D721Med (cell line): ENCODE results near the gene SLC39A6.
"Not testable (repeated sequence)": the region's sequence is repeated elsewhere in the genome, so short reads cannot be mapped to it uniquely, and the experiment has no call there.

Source experiments
- DNase-seq: peaks from one replicate; pipeline ENCODE4 v3.0.0; 2011; ENCODE audit warnings: low spot score; ENCODE audit not compliant: insufficient read length
- FAIRE-seq: peaks from 2 replicates; lab custom pipeline; 2011; peaks lifted over from hg19 to GRCh38; lab: Jason Lieb, UNC
- CTCF ChIP-seq: IDR thresholded peaks from 2 replicates; pipeline ENCODE4 v1.5.1; 2012; ENCODE audit warnings: mild to moderate bottlenecking, control low read depth; ENCODE audit not compliant: insufficient read depth; ENCODE audit errors: missing control alignments

SLC39A6 gene

DNA sequence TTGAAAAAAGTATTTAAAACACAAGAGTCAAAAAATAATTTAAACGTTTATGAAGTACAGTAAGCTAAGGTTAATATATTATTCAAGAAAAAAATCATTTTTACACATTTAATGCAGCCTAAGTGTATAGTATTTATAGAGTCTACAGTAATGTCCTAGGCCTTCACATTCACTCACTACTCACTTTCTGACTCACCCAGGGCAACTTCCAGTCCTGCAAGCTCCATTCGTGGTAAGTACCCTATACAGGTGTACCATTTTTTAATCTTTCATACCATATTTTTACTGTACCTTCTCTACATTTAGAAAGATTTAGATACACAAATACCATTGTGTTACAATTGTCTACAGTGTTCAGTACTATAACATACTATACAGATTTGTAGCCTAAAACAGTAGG is 40.9 kb downstream of the SLC39A6 start:
- FAIRE-seq: peak; percentile 60
- no peak for TF ChIP-seq CTCF
- no peak for DNase-seq

- no peak for TF ChIP-seq CTCF
Observed at GRCh38 chr18:36086186-36086585, 43.0 kb downstream of the SLC39A6 start.

DNA sequence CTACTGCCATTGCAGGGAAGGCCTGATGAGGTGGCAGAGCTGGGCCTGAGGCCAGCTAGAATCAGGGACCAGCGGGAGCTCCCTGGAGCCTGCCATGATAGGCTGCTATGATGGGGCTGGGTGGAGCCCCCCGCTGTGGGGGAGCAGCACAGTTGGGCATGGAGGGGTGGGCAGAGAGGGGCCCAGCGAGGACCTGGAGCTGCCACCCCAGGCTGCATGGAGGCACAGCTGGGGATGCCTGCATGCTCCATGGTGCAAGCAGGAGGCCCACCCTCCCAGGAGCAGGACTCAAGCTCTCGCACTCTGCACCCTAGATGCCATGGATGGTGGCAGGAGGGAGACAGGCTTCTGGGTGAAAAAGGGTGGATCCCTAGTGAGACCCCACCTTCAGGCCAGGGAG is 43.9 kb downstream of the SLC39A6 start:
- no peak for TF ChIP-seq CTCF
- DNase-seq (no peak), FAIRE-seq (no peak)

More at GRCh38 chr18:36086186-36086585, 43.0 kb downstream of the SLC39A6 start:
- FAIRE-seq (no peak), DNase-seq (no peak)

DNA sequence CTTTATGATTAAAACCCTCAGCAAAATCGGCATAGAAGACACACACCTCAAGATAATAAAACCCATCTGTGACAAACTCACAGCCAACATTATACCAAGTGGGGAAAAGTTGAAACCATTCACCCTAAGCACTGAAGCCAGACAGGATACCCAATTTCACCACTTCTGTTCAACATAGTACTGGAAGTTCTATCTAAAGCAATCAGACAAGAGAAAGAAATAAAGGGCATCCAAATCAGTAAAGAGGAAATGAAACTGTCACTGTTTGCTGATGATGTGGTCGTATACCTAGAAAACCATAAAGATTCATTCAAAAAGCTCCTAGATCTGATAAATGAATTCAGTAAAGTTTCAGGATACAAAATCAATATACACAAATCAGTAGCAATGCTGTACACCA is 45.4 kb downstream of the SLC39A6 start:
- TF ChIP-seq CTCF: no peak
- FAIRE-seq (no peak), DNase-seq (no peak)

- not testable (repeated sequence) for DNase-seq, FAIRE-seq
Observed at GRCh38 chr18:36081118-36081517, 48.0 kb downstream of the SLC39A6 start.

DNA sequence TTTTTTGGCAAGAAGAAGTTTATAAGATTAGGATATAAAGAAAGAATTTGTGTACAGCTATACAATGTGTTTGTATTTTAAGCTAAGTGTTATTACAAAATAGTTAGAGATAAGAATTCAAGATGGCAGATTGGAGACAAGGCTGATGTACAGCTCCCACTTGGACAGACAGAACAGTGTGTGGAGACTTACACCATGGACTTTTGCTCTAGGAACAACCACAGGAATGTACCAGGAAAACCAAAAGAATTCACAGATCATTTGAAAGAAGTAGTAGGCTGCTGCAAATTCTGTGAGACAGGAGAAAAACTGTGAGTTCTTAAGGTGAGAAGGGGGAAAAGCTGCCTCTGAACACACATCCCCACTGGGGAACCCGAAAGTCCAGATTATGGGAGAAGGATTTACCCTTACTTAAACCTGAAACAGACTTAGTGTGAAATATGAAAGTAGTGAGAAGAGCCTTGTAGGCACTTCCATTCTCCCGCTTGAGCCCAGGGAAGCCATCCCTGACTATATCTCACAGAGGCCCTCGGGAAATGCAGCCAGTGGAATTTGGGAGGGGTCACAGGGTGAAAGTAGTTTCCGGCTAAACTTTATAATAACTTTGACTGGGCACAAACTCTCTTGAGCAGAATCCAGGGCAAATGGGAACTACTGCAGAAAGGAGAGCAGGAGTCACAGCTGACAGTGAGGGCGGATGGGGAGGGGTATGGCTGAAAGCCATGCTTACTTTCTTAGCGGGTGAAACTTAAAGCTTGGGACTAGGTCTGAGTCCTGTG is 50.2 kb downstream of the SLC39A6 start:
- FAIRE-seq (no peak), DNase-seq (no peak)
- TF ChIP-seq CTCF: no peak

DNA sequence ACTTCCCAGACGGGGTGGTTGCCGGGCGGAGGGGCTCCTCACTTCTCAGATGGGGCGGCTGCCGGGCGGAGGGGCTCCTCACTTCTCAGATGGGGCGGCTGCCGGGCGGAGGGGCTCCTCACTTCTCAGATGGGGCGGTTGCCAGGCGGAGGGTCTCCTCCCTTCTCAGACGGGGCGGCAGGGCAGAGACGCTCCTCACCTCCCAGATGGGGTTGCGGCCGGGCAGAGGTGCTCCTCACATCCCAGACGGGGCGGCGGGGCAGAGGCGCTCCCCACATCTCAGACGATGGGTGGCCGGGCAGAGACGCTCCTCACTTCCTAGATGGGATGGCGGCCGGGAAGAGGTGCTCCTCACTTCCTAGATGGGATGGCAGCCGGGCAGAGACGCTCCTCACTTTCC is 51.4 kb downstream of the SLC39A6 start:
- DNase-seq, FAIRE-seq: not testable (repeated sequence)

DNA sequence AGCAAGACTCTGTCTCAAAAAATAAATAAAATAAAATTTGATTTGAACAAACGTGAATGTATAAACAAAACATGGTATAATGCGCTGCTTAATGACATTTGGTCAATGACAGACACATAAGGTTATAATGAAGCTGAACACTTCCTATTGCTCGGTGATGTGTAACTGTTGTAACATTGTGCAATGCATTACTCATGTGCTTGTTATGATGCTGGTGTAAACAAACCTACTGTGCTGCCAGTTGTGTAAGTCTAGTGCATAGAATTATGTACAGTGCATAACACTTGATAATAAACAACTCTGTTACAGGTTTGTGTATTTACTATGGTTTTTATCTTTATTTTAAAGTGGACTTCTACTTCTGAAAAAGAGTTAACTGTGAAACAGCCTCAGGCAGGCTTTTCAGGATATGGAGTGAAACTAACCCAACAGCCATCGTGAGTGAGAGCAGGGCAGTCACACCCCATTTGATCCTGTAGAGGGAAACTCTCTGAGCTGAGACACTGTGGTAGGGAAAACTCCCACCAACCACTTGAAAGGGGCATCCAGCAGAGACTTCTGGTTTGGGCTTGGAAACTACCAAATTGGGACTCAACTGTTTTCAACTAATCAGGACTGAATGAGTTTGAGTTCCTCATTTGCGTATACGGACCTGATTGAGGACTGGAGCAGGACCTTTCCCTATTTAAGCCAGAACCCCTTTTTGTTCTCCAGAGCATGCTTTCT is 53.1 kb downstream of the SLC39A6 start:
- no peak for TF ChIP-seq CTCF
- DNase-seq (no peak), FAIRE-seq (no peak)
